Mesodermal cell (in vitro differentiated cells): ENCODE data around the gene LEPROT.

Experiments
- H3K27ac ChIP-seq: 2 replicates; pipeline ENCODE4 v1.7.0; 2013; ENCODE audit warnings: mild to moderate bottlenecking, low read depth, low read length, moderate library complexity; ENCODE audit not compliant: severe bottlenecking
- H3K36me3 ChIP-seq: 2 replicates; pipeline ENCODE4 v1.7.1; 2013; ENCODE audit warnings: mild to moderate bottlenecking, low read length, moderate library complexity; ENCODE audit not compliant: control insufficient read depth, insufficient read depth
- H3K4me1 ChIP-seq: one replicate; pipeline ENCODE4 v1.7.1; 2013; ENCODE audit warnings: mild to moderate bottlenecking, low read length; ENCODE audit not compliant: insufficient read depth, control insufficient read depth, poor library complexity, severe bottlenecking
- H3K4me3 ChIP-seq: 2 replicates; pipeline ENCODE4 v1.7.0; 2013; ENCODE audit warnings: low read length, control low read depth, mild to moderate bottlenecking; ENCODE audit not compliant: insufficient read depth, poor library complexity, severe bottlenecking; ENCODE audit errors: extremely low read depth
- H3K9me3 ChIP-seq: 2 replicates; pipeline ENCODE4 v1.7.1; 2013; ENCODE audit warnings: mild to moderate bottlenecking, low read length, moderate library complexity; ENCODE audit not compliant: control insufficient read depth
- WGBS, 2 experiments: methylation state at CpG; one replicate each; pipeline ENCODE4 v1.1.5; 2013; ENCODE audit warnings: missing lambda C conversion rate in 2 of 2; ENCODE audit not compliant: insufficient coverage in 2 of 2; 5-methylcytosine and 5-hydroxymethylcytosine counted together

LEPROT gene

GRCh38 chr1:65393347-65393746 is 27.1 kb upstream of the LEPROT start:
- no peak overlapping the region for H3K27ac ChIP-seq
- H3K4me1 ChIP-seq = no peaks in the 10 kb centered on the region
- H3K4me3 ChIP-seq = no peak overlapping the region
- 88% methylated on average over 1 of the region's 2 CpGs; no CpG with 5 or more reads in 1 of the 2 experiments for WGBS, 2 experiments
- no peaks in the 10 kb centered on the region for H3K9me3 ChIP-seq
- H3K36me3 ChIP-seq = peaks cover 6% of the 10 kb centered on the region

DNA sequence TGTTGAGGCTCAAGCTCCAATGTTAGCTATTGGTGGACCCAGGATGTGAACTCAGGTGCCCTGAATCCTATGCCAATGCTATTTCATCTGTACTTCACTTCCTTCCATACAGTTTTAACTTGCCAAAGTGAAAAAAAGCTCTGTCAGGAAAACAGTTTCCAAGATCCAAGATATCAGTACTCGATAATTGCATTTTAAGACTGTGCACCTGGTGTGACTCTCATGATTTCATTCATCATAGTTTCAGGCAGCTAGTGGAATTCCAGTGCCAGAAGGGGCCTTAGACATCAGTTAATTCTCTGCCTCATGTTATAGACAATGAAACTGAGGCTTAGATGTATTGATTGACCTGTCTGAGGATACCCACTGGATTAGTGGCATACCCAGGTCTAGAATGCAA is 26.5 kb upstream of the LEPROT start:
- Histone ChIP-seq H3K4me1 (no peaks in the 10 kb centered on the region), H3K27ac (no peak overlapping the region), H3K36me3 (peaks cover 4% of the 10 kb centered on the region), H3K9me3 (no peaks in the 10 kb centered on the region), H3K4me3 (no peak overlapping the region)
- WGBS, 2 experiments = 89 to 100% methylated on average over 1 of the region's 1 CpG

GRCh38 chr1:65395887-65396612 is 24.4 kb upstream of the LEPROT start:
- 88 to 98% methylated on average over 3 of the region's 3 CpGs for WGBS, 2 experiments
- Histone ChIP-seq H3K4me1 (no peaks in the 10 kb centered on the region), H3K4me3 (no peak overlapping the region), H3K9me3 (no peaks in the 10 kb centered on the region), H3K27ac (peak overlapping the region; percentile 41), H3K36me3 (no peaks in the 10 kb centered on the region)

DNA sequence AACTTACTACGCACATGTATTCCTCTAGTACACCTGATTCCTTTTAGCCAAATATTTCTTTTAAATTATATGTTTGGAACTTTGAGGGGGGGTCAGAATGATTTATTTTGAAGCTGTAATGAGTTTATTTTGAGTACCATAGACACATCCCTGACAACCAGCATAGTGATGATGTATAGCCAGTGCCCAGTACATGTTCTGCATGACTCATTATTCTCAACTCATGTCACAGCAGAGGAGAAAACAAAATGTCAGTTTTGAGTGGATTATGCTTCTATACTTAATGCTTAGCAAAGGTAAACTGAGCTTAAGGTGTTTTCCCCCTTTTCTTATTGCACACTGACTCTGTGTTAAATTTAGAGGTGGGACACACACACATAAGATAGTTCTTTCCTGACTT is 22.4 kb upstream of the LEPROT start:
- H3K36me3 ChIP-seq = no peaks in the 10 kb centered on the region
- no peak overlapping the region for H3K27ac ChIP-seq
- WGBS, 2 experiments = no CpG with 5 or more reads among the region's 1 CpG

GRCh38 chr1:65399003-65399402 is 21.5 kb upstream of the LEPROT start:
- H3K27ac ChIP-seq = no peak overlapping the region
- no peaks in the 10 kb centered on the region for H3K9me3 ChIP-seq
- H3K4me3 ChIP-seq = no peak overlapping the region
- H3K4me1 ChIP-seq = no peaks in the 10 kb centered on the region
- no peaks in the 10 kb centered on the region for H3K36me3 ChIP-seq
- no CpG with 5 or more reads among the region's 1 CpG for WGBS, 2 experiments

More for the DNA sequence above, 22.4 kb upstream of the LEPROT start:
- Histone ChIP-seq H3K9me3 (no peaks in the 10 kb centered on the region), H3K4me3 (no peak overlapping the region), H3K4me1 (no peaks in the 10 kb centered on the region)

- H3K4me1 ChIP-seq = no peaks in the 10 kb centered on the region
- no peaks in the 10 kb centered on the region for H3K9me3 ChIP-seq
- H3K27ac ChIP-seq = no peak overlapping the region
- H3K4me3 ChIP-seq = no peak overlapping the region
- 80% methylated on average over 1 of the region's 3 CpGs; no CpG with 5 or more reads in 1 of the 2 experiments for WGBS, 2 experiments
- H3K36me3 ChIP-seq = no peaks in the 10 kb centered on the region
Observed at GRCh38 chr1:65401612-65402011, 18.9 kb upstream of the LEPROT start.

DNA sequence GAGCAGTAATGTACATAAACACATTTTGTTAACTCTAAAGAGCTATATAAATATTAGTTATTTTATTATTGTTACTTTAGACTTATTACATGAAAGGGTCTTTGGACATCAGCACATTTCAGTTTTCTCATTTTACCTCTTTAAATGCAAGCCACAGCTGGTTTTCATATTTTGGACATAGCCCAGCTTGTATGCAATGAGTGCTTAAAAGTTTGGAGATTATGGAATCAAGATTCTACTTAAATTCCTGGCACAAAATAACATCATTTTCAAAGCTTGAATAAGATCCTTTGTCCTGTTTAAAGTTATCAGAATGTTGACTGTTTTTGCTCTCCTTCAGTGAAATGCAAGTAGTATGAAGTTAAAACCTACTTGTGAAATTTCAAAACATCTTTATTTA is 15.5 kb upstream of the LEPROT start:
- H3K4me3 ChIP-seq = no peak overlapping the region
- peaks cover 5% of the 10 kb centered on the region for H3K36me3 ChIP-seq
- H3K4me1 ChIP-seq = no peaks in the 10 kb centered on the region
- H3K9me3 ChIP-seq = no peaks in the 10 kb centered on the region
- no peak overlapping the region for H3K27ac ChIP-seq

DNA sequence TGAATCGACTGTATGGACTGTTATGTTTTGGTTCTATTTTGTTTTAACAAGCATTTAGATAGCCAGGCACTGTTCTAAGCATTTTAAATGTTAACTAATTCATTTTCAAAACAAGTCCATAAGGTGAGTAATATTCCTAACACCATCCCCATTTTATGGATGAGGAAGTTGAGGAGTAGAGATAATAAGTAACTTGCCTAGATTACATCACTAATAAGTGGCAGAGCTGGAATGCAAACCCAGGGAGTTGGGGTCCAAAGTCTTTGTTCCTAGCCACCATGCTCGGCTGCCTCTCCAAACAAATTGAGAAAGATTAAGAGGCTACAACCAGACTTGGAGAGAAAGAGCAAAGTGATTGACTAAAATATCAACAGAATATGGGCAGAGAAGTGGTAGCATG is 12.6 kb upstream of the LEPROT start:
- Histone ChIP-seq H3K36me3 (peaks cover 5% of the 10 kb centered on the region), H3K27ac (no peak overlapping the region), H3K4me1 (peaks cover 5% of the 10 kb centered on the region), H3K4me3 (no peak overlapping the region), H3K9me3 (no peaks in the 10 kb centered on the region)
- 83% methylated on average over 1 of the region's 2 CpGs; no CpG with 5 or more reads in 1 of the 2 experiments for WGBS, 2 experiments

DNA sequence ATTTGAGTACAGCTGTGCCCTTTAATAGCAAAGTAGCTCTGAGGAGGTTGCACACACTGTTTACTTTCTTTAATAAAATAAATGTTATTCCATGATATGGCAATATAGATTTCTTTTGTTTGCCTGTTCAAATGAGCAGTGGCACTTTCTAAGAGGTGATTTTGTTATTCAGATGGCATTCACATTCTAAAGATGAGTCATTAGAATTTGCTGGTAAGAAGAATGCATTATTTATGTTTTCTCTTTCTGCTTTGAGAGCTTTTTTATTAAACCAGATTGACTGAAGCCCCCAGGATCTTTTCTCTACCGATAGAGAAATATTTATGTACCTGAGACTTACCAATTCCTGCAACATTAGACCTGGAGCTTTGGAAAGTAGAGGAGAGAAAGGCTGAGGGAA is 11.2 kb upstream of the LEPROT start:
- WGBS, 2 experiments = no CpG with 5 or more reads among the region's 1 CpG
- H3K9me3 ChIP-seq = no peaks in the 10 kb centered on the region
- H3K36me3 ChIP-seq = peaks cover 5% of the 10 kb centered on the region
- H3K27ac ChIP-seq = no peak overlapping the region
- H3K4me3 ChIP-seq = no peak overlapping the region
- H3K4me1 ChIP-seq = peaks cover 5% of the 10 kb centered on the region

DNA sequence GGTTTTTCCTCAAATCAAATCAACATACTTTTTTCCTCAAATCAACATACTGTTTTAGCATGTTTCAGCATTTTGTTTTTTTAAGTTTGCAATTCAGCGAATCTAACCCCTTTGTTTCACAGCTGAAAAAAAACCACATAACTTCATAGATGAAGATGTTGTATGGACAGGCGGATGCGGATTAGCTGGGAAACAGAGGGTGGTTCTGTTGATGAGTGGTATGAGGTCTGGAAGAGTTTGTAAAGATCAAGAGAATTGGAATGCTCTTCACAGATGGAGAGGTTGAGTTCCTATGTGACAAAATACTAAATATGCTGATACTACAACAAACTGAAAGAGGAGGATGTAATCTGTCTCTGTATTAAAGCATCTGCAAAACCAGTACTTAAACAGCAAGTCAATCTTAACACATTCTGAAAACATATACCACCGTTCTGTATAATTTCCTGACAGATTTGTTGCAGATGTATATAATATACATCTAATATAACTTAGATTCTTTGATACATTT is 10.6 kb upstream of the LEPROT start:
- peaks cover 5% of the 10 kb centered on the region for H3K4me1 ChIP-seq
- no peak overlapping the region for H3K27ac ChIP-seq
- H3K9me3 ChIP-seq = no peaks in the 10 kb centered on the region
- 90 to 100% methylated on average over 1 to 2 of the region's 4 CpGs for WGBS, 2 experiments
- no peak overlapping the region for H3K4me3 ChIP-seq
- peaks cover 5% of the 10 kb centered on the region for H3K36me3 ChIP-seq

GRCh38 chr1:65412256-65412983 is 8.0 kb upstream of the LEPROT start:
- Histone ChIP-seq H3K9me3 (no peaks in the 10 kb centered on the region), H3K27ac (no peak overlapping the region), H3K4me3 (no peak overlapping the region), H3K4me1 (peaks cover 10% of the 10 kb centered on the region), H3K36me3 (peaks cover 5% of the 10 kb centered on the region)
- 71 to 98% methylated on average over 1 to 4 of the region's 4 CpGs for WGBS, 2 experiments
